IPS-15b (cell line): ENCODE measurements around the gene TGM5.

Experiments used
- H3K27me3 ChIP-seq: one replicate; pipeline ENCODE4 v1.6.1; 2013; ENCODE audit warnings: low read length; ENCODE audit not compliant: control insufficient read depth, insufficient read depth
- H3K36me3 ChIP-seq: one replicate; pipeline ENCODE4 v1.6.1; 2013; ENCODE audit warnings: low read length; ENCODE audit not compliant: control insufficient read depth, insufficient read depth
- H3K4me1 ChIP-seq: one replicate; pipeline ENCODE4 v1.6.1; 2013; ENCODE audit warnings: mild to moderate bottlenecking, low read length; ENCODE audit not compliant: control insufficient read depth, insufficient read depth
- H3K4me3 ChIP-seq: one replicate; pipeline ENCODE4 v1.5.1; 2013; ENCODE audit warnings: low read depth, low read length
- H3K9ac ChIP-seq: one replicate; pipeline ENCODE4 v1.6.1; 2013; ENCODE audit warnings: low read depth, mild to moderate bottlenecking, low read length
- H3K9me3 ChIP-seq: one replicate; pipeline ENCODE4 v1.6.1; 2013; ENCODE audit warnings: mild to moderate bottlenecking, low read length; ENCODE audit not compliant: control insufficient read depth, insufficient read depth

TGM5 gene

DNA sequence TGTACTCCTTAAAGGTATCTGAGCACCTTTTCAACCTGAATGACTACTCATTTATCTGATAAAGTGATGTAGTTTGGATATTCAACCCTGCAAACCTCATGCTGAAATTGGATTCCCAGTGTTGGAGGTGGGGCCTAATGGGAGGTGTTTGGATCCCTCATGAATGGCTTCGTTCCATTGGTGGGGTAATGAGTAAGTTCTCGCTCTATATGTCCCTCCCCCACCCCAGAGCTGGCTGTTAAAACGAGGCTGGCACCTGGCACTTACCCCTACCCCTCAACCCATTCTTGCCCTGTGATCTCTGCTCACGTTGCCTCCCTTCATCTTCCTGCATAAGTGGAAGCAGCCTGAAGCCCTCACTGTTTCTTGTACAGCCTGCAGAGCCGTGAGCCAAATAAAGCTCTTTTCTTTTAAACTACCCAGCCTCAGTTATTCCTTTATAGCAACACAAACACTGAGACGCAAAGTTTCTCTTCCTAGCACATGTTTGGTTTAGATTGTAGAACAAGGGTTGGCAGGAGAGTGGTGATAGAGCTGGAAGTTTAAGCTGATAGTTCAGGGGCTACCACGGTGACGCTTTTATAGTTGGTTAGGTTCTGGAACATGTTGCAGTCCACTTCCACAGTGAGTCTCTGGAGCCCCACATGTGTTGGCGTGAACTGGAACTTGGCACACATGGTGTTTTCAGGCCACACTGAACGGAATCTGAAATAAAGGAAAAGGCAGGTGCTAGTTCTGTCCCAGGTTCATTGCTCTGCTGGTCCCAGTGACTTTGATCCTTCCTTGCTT, 69.8 kb downstream of the TGM5 start:
- Histone ChIP-seq H3K4me3 (no peak overlapping the region), H3K27me3 (no peaks in the 10 kb centered on the region), H3K9ac (no peak overlapping the region), H3K36me3 (no peaks in the 10 kb centered on the region), H3K9me3 (no peaks in the 10 kb centered on the region), H3K4me1 (no peaks in the 10 kb centered on the region)

- peaks cover 4% of the 10 kb centered on the region for H3K36me3 ChIP-seq
- H3K27me3 ChIP-seq: no peaks in the 10 kb centered on the region
- no peaks in the 10 kb centered on the region for H3K9me3 ChIP-seq
- no peak overlapping the region for H3K9ac ChIP-seq
- no peak overlapping the region for H3K4me3 ChIP-seq
- no peaks in the 10 kb centered on the region for H3K4me1 ChIP-seq
These were observed 71.9 kb downstream of the TGM5 start for GRCh38 chr15:43194795-43195194.

- Histone ChIP-seq H3K9ac (no peak overlapping the region), H3K4me1 (no peaks in the 10 kb centered on the region), H3K4me3 (no peak overlapping the region), H3K36me3 (peaks cover 4% of the 10 kb centered on the region), H3K27me3 (no peaks in the 10 kb centered on the region), H3K9me3 (no peaks in the 10 kb centered on the region)
These were observed 73.0 kb downstream of the TGM5 start for GRCh38 chr15:43193710-43194109.

DNA sequence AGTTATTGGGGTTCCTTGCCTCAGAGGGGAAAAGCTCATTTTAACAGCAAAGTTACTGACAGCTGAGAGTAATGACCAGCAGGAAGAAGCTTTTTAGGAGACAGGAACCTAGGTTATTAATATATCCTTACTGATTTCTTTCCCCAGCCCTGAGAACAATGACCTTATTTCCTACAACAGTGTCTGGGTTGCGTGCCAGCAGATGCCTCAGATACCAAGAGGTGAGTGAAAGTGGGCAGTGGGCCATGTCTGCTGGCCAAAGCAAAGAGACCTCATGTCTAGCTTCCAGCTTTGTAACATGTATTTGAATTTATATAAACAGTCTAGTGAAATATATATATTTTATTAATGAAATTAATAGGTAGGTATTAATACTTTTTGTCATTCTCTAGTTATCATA, 76.5 kb downstream of the TGM5 start:
- Histone ChIP-seq H3K27me3 (no peaks in the 10 kb centered on the region), H3K9ac (no peak overlapping the region), H3K36me3 (peaks cover 4% of the 10 kb centered on the region), H3K4me1 (no peaks in the 10 kb centered on the region), H3K4me3 (no peak overlapping the region), H3K9me3 (no peaks in the 10 kb centered on the region)

- no peaks in the 10 kb centered on the region for H3K27me3 ChIP-seq
- H3K36me3 ChIP-seq: peaks cover 4% of the 10 kb centered on the region
- H3K4me3 ChIP-seq: no peak overlapping the region
These were observed 77.4 kb downstream of the TGM5 start for GRCh38 chr15:43189296-43189695.

DNA sequence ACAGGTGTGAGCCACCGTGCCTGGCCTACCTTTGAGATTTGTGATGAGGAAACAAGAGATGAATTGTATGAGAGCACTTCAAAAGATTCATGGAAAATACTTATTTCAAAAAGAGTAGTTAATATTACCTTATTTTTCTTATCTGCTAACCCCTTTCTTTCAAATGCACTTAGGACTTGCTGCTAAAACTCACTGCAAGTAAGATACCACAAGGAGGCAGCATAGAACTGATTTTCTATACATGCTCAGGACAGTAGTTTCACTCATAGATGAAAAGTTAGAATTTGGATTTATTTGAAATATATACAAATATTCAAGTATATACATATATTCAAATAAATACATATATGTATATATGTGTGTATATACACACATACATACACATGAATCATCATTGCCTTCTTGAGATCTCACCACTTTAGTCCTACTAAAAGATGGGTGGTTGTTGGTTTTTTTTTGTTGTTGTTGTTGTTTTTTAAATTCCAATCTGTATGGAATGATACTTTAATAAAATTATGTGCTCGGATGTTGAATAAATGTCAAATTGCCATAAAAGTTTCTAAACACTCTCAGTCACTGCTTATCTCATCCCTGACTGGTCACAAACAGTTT, 79.1 kb downstream of the TGM5 start:
- H3K9me3 ChIP-seq: no peaks in the 10 kb centered on the region

More at GRCh38 chr15:43189296-43189695, 77.4 kb downstream of the TGM5 start:
- Histone ChIP-seq H3K4me1 (peaks cover 6% of the 10 kb centered on the region), H3K9me3 (no peaks in the 10 kb centered on the region), H3K9ac (no peak overlapping the region)

DNA sequence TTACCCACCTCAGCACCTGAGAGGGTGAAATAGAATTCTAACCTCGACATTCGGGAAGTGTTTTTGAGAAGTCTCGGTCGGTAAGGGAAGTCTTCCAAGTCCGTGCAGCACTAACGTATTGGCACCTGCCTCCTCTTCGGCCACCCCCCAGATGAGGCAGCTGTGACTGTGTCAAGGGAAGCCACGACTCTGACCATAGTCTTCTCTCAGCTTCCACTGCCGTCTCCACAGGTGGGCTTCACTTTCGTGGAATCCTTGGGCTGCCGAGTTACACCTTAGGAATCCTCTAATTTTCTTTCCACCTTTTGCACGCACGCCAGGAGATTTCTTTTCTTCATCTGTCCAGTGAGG, 80.8 kb downstream of the TGM5 start:
- Histone ChIP-seq H3K4me1 (peaks cover 6% of the 10 kb centered on the region), H3K4me3 (peak overlapping the region; percentile 83), H3K27me3 (no peaks in the 10 kb centered on the region), H3K9ac (peak overlapping the region; percentile 40), H3K36me3 (peaks cover 3% of the 10 kb centered on the region), H3K9me3 (no peaks in the 10 kb centered on the region)

More for the DNA sequence above, 79.1 kb downstream of the TGM5 start:
- H3K9ac ChIP-seq: no peak overlapping the region
- H3K4me1 ChIP-seq: peaks cover 6% of the 10 kb centered on the region
- H3K27me3 ChIP-seq: no peaks in the 10 kb centered on the region
- H3K4me3 ChIP-seq: no peak overlapping the region
- H3K36me3 ChIP-seq: peaks cover 4% of the 10 kb centered on the region

DNA sequence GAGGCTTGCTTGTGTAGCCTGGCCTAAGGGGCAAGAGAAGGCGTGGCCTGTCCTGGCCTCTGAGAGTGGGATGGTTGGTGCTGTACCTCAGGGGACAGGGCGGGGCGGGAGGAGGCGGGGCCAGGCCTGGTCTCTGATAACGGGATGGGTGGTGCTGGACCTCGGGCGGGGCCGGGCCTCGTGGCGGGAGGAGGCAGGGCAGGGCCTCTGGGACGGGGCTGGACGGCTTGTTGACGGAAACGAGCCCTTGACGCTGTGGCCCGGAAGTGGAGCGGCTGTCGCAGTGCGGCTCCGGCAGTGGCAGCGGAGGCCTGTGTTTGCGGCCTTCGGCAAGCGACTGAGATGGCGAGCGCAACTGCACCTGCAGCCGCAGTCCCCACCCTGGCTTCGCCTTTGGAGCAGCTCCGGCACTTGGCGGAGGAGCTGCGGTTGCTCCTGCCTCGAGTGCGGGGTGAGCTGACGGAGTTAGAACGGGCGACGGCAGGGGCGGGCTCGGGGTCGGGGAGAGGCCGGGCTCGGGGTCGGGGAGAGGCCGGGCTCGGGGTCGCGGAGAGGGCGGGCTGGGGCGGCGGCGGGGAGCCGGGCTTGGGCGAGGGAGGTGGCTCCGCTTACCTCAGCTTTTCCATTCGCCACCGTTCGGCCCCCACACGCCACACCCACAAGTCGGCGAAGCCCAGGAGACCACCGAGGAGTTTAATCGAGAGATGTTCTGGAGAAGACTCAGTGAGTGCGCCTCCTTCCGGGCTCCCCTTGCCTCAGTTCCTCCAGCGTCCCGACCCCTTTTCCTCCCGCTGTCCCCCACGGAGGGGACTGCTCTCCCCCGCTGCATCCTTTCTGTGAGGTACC, 81.3 kb downstream of the TGM5 start, which contains the start of gene CCNDBP1:
CCNDBP1 (plus strand) TSS at position 247 of the 846 bp plus-strand sequence; CDS start at position 343, 96 bp downstream.
- H3K9ac ChIP-seq: peak within 1 kb of the TSS; percentile 40
- no peaks in the 10 kb centered on the region for H3K36me3 ChIP-seq
- H3K9me3 ChIP-seq: no peaks in the 10 kb centered on the region
- no peaks in the 10 kb centered on the region for H3K27me3 ChIP-seq
- peaks cover 6% of the 10 kb centered on the region for H3K4me1 ChIP-seq
- peak within 1 kb of the TSS; percentile 83 for H3K4me3 ChIP-seq

GRCh38 chr15:43184407-43185124, 82.2 kb downstream of the TGM5 start:
- Histone ChIP-seq H3K4me3 (peak overlapping the region; percentile 30), H3K27me3 (no peaks in the 10 kb centered on the region), H3K36me3 (no peaks in the 10 kb centered on the region), H3K4me1 (peaks cover 6% of the 10 kb centered on the region), H3K9me3 (no peaks in the 10 kb centered on the region), H3K9ac (no peak overlapping the region)

GRCh38 chr15:43183270-43183669, 83.5 kb downstream of the TGM5 start:
- H3K36me3 ChIP-seq: no peaks in the 10 kb centered on the region
- H3K4me1 ChIP-seq: peaks cover 6% of the 10 kb centered on the region
- H3K9ac ChIP-seq: no peak overlapping the region
- H3K4me3 ChIP-seq: no peak overlapping the region
- no peaks in the 10 kb centered on the region for H3K9me3 ChIP-seq
- no peaks in the 10 kb centered on the region for H3K27me3 ChIP-seq
